Nephron (organoid): ENCODE results near the gene SPATS2L.
A peak's percentile ranks its signal among the peaks of the same experiment; 100 is the strongest.
"Not testable (repeated sequence)": the region's sequence is repeated elsewhere in the genome, so short reads cannot be mapped to it uniquely, and the experiment has no call there.

Source experiments
- H3K27ac Mint-ChIP-seq, 3 experiments: 2 replicates each; pipeline ENCODE4 v1.8.0; 2020; ENCODE audit warnings: mixed read lengths in 3 of 3, mild to moderate bottlenecking in 2 of 3, moderate library complexity in 1 of 3
- H3K27me3 Mint-ChIP-seq: 2 replicates; pipeline ENCODE4 v1.8.0; 2021; ENCODE audit warnings: low read depth, mild to moderate bottlenecking, moderate library complexity, mixed read lengths
- H3K36me3 Mint-ChIP-seq: 2 replicates; pipeline ENCODE4 v1.8.0; 2020; ENCODE audit warnings: low read depth, mixed read lengths
- H3K4me1 Mint-ChIP-seq: 2 replicates; pipeline ENCODE4 v1.8.0; 2020; ENCODE audit warnings: mixed read lengths
- H3K4me3 Mint-ChIP-seq, 3 experiments: 2 replicates each; pipeline ENCODE4 v1.8.0; 2020; ENCODE audit warnings: mild to moderate bottlenecking in 3 of 3, mixed read lengths in 3 of 3, moderate library complexity in 2 of 3
- H3K9me3 Mint-ChIP-seq: 2 replicates; pipeline ENCODE4 v1.8.0; 2020; ENCODE audit warnings: mixed read lengths
- CTCF ChIP-seq, 3 experiments: fragments of 200-600 bp; sonication (generic); IDR thresholded peaks; one replicate each; pipeline ENCODE4 v1.5.0; 2021; ENCODE audit warnings: antibody characterized with exemption in 3 of 3; ENCODE audit not compliant: unreplicated experiment in 3 of 3

The SPATS2L gene

GRCh38 chr2:200342235-200342634 lies 35.7 kb downstream of the SPATS2L start:
- H3K27me3 Mint-ChIP-seq, result no peaks in the 10 kb centered on the region
- H3K9me3 Mint-ChIP-seq, result peaks cover 17% of the 10 kb centered on the region
- H3K4me1 Mint-ChIP-seq, result peaks cover 70% of the 10 kb centered on the region
- peak overlapping the region; percentile 16 to 26 (median 20) for H3K27ac Mint-ChIP-seq
- H3K36me3 Mint-ChIP-seq, result peaks cover 36% of the 10 kb centered on the region
- no peak overlapping the region for H3K4me3 Mint-ChIP-seq
- no peak for TF ChIP-seq CTCF (IDR thresholded peaks at IDR 0.05; ENCODE audit: unreplicated experiment in 3 of 3)

GRCh38 chr2:200342654-200343053 lies 36.2 kb downstream of the SPATS2L start:
- H3K27me3 Mint-ChIP-seq, result no peaks in the 10 kb centered on the region
- H3K4me1 Mint-ChIP-seq, result peaks cover 67% of the 10 kb centered on the region
- peaks cover 17% of the 10 kb centered on the region for H3K9me3 Mint-ChIP-seq
- TF ChIP-seq CTCF (IDR thresholded peaks at IDR 0.05; ENCODE audit: unreplicated experiment in 3 of 3), result no peak
- peak overlapping the region in 2 of 3 experiments; percentile 16 to 26 for H3K27ac Mint-ChIP-seq
- no peak overlapping the region for H3K4me3 Mint-ChIP-seq
- H3K36me3 Mint-ChIP-seq, result peaks cover 36% of the 10 kb centered on the region

- H3K4me3 Mint-ChIP-seq, H3K27ac Mint-ChIP-seq, H3K27me3 Mint-ChIP-seq: not testable (repeated sequence)
- Mint-ChIP-seq H3K4me1 (peaks cover 61% of the 10 kb centered on the region), H3K9me3 (peaks cover 17% of the 10 kb centered on the region), H3K36me3 (peaks cover 41% of the 10 kb centered on the region)
These were observed 37.7 kb downstream of the SPATS2L start for GRCh38 chr2:200344202-200344601.

GRCh38 chr2:200345975-200346374 lies 39.5 kb downstream of the SPATS2L start:
- no peak overlapping the region for H3K4me3 Mint-ChIP-seq
- no peak for TF ChIP-seq CTCF (IDR thresholded peaks at IDR 0.05; ENCODE audit: unreplicated experiment in 3 of 3)

GRCh38 chr2:200347301-200347700 lies 40.8 kb downstream of the SPATS2L start:
- H3K27me3 Mint-ChIP-seq, result no peaks in the 10 kb centered on the region
- peaks cover 33% of the 10 kb centered on the region for H3K36me3 Mint-ChIP-seq
- H3K4me3 Mint-ChIP-seq, result no peak overlapping the region
- TF ChIP-seq CTCF (IDR thresholded peaks at IDR 0.05; ENCODE audit: unreplicated experiment in 3 of 3), result no peak
- H3K4me1 Mint-ChIP-seq, result peaks cover 48% of the 10 kb centered on the region
- peaks cover 15% of the 10 kb centered on the region for H3K9me3 Mint-ChIP-seq
- peak overlapping the region in 2 of 3 experiments; percentile 12 to 23 for H3K27ac Mint-ChIP-seq

More at GRCh38 chr2:200345975-200346374, 39.5 kb downstream of the SPATS2L start:
- Mint-ChIP-seq H3K9me3 (peaks cover 17% of the 10 kb centered on the region), H3K27ac (peak overlapping the region in 2 of 3 experiments; percentile 23 to 43), H3K36me3 (peaks cover 39% of the 10 kb centered on the region), H3K4me1 (peaks cover 46% of the 10 kb centered on the region), H3K27me3 (no peaks in the 10 kb centered on the region)

GRCh38 chr2:200348897-200349563 lies 42.5 kb downstream of the SPATS2L start:
- TF ChIP-seq CTCF (IDR thresholded peaks at IDR 0.05; ENCODE audit: unreplicated experiment in 3 of 3), result no peak
- H3K9me3 Mint-ChIP-seq, result peaks cover 12% of the 10 kb centered on the region
- H3K4me1 Mint-ChIP-seq, result peaks cover 64% of the 10 kb centered on the region
- H3K27me3 Mint-ChIP-seq, result no peaks in the 10 kb centered on the region
- H3K27ac Mint-ChIP-seq, result peak overlapping the region in 2 of 3 experiments; percentile 70 to 72
- H3K4me3 Mint-ChIP-seq, result no peak overlapping the region
- peaks cover 26% of the 10 kb centered on the region for H3K36me3 Mint-ChIP-seq
